Amygdala (tissue), 56 donors: ENCODE results near the gene NPR3.

Experiments used
- DNase-seq, 56 donors: peaks; one replicate each; lab custom pipeline; 2025; lab: John Stamatoyannopoulos, UW

Gene NPR3

GRCh38 chr5:32711681-32712480, 760 bp downstream of the NPR3 start:
- no peak for DNase-seq

- DNase-seq, result no peak
Measured at GRCh38 chr5:32712481-32713360, 1.6 kb downstream of the NPR3 start.

GRCh38 chr5:32713361-32713769, 2.2 kb downstream of the NPR3 start:
- DNase-seq, result no peak

- no peak for DNase-seq
Measured at GRCh38 chr5:32713770-32714381, 2.8 kb downstream of the NPR3 start.

- DNase-seq, result no peak
Measured at GRCh38 chr5:32714836-32715235, 3.7 kb downstream of the NPR3 start.

GRCh38 chr5:32720300-32720699, 9.2 kb downstream of the NPR3 start:
- DNase-seq, result no peak

GRCh38 chr5:32721626-32722025, 10.5 kb downstream of the NPR3 start:
- no peak for DNase-seq

GRCh38 chr5:32722957-32723356, 11.8 kb downstream of the NPR3 start:
- DNase-seq, result no peak

GRCh38 chr5:32724526-32724925, 13.4 kb downstream of the NPR3 start:
- no peak for DNase-seq

GRCh38 chr5:32726086-32726557, 15.0 kb downstream of the NPR3 start:
- DNase-seq, result no peak

GRCh38 chr5:32729651-32730050, 18.5 kb downstream of the NPR3 start:
- DNase-seq, result no peak

- DNase-seq, result no peak
Measured at GRCh38 chr5:32733590-32734340, 22.6 kb downstream of the NPR3 start.

- no peak for DNase-seq
Measured at GRCh38 chr5:32734827-32735378, 23.8 kb downstream of the NPR3 start.

- DNase-seq, result no peak
Measured at GRCh38 chr5:32735512-32735911, 24.4 kb downstream of the NPR3 start.

GRCh38 chr5:32736842-32737241, 25.7 kb downstream of the NPR3 start:
- DNase-seq, result no peak

- DNase-seq, result no peak
Measured at GRCh38 chr5:32740651-32741050, 29.5 kb downstream of the NPR3 start.

- DNase-seq, result no peak
Measured at GRCh38 chr5:32745317-32745716, 34.2 kb downstream of the NPR3 start.

- DNase-seq, result no peak
Measured at GRCh38 chr5:32752411-32752810, 41.3 kb downstream of the NPR3 start.

- no peak for DNase-seq
Measured at GRCh38 chr5:32753051-32753450, 41.9 kb downstream of the NPR3 start.

- no peak for DNase-seq
Measured at GRCh38 chr5:32753765-32754164, 42.6 kb downstream of the NPR3 start.
